SK-N-MC (cell line): ENCODE measurements around the gene CD200R1L.

Source experiments
- EZH2 ChIP-seq: fragments of 200-600 bp; sonication (generic); IDR thresholded peaks from one replicate; pipeline ENCODE4 v1.6.1; 2017; ENCODE audit warnings: antibody characterized with exemption
- FOXP2 ChIP-seq: optimal IDR thresholded peaks from 2 replicates; pipeline ENCODE3; 2011; ENCODE audit warnings: mild to moderate bottlenecking, moderate library complexity; ENCODE audit not compliant: insufficient read depth; ENCODE audit errors: extremely low read length, control extremely low read depth
- POLR2AphosphoS5 ChIP-seq: IDR thresholded peaks from 2 replicates; pipeline ENCODE4 v1.6.1; 2012; ENCODE audit warnings: mild to moderate bottlenecking, low read depth, low read length, borderline replicate concordance

- TF ChIP-seq POLR2AphosphoS5 (no peak), EZH2 (no peak), FOXP2 (no peak)
These were observed 30.7 kb downstream of the CD200R1L start for GRCh38 chr3:112815981-112816380.
